Stimulated activated CD4-positive, alpha-beta T cell treated with anti-CD3 and anti-CD28 coated beads, Interleukin-12 subunit alpha, Interleukin-12 subunit beta, amount 100 ng/mL, for 48 hours (primary cell): Measurements from ENCODE around the gene TCN1.

Experiments
- DNase-seq, 3 donors: peaks; one replicate each; pipeline ENCODE4 v3.0.0-alpha.2; 2020; ENCODE audit warnings: low read depth in 2 of 3, low spot score in 1 of 3

TCN1 gene

DNA sequence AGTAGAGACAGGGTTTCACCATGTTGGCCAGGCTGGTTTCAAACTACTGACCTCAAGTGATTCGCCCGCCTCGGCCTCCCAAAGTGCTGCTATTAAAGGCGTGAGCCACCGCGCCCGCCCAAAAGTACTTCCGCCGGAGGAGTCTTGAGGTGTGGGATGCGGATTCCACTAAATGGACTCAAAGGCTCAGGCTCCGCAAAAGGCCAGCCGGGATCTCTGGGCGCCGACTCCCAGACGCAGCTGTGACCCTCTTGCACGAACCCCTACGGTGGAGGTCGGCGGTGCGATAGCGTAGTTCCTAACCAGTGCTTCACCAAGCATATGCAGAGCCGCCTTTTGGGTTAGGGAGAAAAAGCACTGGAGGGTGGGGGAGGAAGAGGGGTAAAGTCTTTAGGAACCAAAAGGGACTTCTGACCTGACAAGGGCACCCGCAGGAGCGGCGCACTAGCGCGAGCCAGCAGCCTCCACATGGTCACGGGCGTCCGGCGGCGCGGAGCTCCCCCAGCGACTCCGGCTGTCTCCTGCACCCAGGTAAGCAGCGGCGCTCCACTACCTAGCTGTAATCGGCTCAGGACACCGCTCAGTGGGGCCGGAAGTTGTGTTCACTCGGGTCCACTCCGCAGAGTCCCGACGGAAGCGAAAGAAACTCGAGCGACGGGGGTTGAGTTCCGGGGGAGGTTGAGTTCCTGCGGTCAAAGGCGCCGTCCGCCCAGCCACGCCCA, 55.9 kb downstream of the TCN1 start, which contains the start of gene MRPL16:
Gene MRPL16 (minus strand): TSS at position 590 of the 722 bp plus-strand sequence. CDS start 120 bp downstream, at position 470.
- peak; percentile 85 to 91 (median 90) for DNase-seq

DNA sequence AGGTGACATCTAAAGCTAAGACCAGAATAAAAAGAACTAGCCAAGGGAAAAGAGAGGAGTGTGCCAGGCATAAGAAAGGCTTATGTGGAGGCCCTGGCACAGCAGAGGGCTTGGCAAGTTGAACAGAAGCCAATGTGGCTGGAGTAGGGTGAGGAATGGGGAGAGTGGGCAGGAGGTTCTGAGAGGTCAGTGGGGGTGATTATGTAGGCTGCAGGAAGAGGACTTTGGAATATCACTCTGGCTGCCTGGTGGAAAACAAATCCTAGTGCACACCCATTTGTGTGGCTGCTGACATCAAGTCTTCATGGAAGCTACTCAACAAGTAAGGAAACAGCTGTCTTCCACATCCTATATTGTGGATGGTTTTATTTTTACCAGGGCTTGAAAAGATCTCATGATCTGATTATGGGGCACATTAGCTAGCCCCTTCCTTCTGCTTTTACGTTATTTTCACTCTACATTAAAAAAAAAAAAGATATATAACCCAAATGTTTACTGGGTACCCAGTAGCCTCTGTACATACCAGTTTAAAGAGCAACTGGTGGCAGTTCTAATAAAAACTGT, 59.2 kb downstream of the TCN1 start:
- no peak for DNase-seq

DNA sequence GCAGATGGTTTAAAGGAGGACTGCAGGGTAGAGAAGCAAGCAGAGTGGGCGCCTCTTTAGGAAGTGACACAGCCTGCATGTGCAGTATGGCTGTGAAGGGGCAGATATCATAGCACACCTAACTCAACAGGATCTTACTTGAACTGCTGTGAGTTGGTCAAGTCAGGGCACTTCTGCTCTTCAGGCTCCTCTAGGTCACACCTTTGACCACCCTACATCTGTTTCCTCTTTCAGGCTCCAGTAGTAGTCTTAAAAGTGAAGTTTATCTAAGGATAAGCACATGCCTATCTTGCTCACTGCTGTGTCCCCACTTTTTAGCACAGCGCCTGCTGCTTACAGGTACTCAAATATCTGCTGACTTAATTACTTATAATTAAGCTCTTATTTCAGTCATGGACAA, 62.2 kb downstream of the TCN1 start:
- no peak for DNase-seq
